HG02981 (cell line): Measurements from ENCODE around the gene STX19.
"Not testable (repeated sequence)": the region's sequence is repeated elsewhere in the genome, so short reads cannot be mapped to it uniquely, and the experiment has no call there.

ENCODE experiments used
- ATAC-seq: cut with Tn5 transposase; IDR thresholded peaks from one replicate; pipeline ENCODE4 v1.9.1; 2021; ENCODE audit warnings: mild to moderate bottlenecking, moderate library complexity; ENCODE audit not compliant: unreplicated experiment

Gene STX19

GRCh38 chr3:94028093-94028837 lies at the start of gene STX19:
Gene STX19, minus strand, starts transcription at chr3:94028597. Its CDS starts 13,328 bp downstream, at chr3:94015269.
- no peak for ATAC-seq

- no peak for ATAC-seq
These were observed 47.7 kb upstream of the STX19 start for GRCh38 chr3:94076055-94076454.

GRCh38 chr3:94071713-94072284 lies 43.4 kb upstream of the STX19 start:
- peak; percentile 88 for ATAC-seq

- ATAC-seq: peak; percentile 44
These were observed 42.0 kb upstream of the STX19 start for GRCh38 chr3:94070341-94070911.

GRCh38 chr3:94069194-94069813 lies 40.9 kb upstream of the STX19 start:
- no peak for ATAC-seq

- ATAC-seq: no peak
These were observed 38.4 kb upstream of the STX19 start for GRCh38 chr3:94066506-94067500.

- no peak for ATAC-seq
These were observed 37.6 kb upstream of the STX19 start for GRCh38 chr3:94065819-94066480.

GRCh38 chr3:94065122-94065521 lies 36.7 kb upstream of the STX19 start:
- ATAC-seq: no peak

GRCh38 chr3:94064243-94064860 lies 36.0 kb upstream of the STX19 start:
- ATAC-seq: no peak

GRCh38 chr3:94063496-94064119 lies 35.2 kb upstream of the STX19 start:
- ATAC-seq: no peak

- peak; percentile 91 for ATAC-seq
These were observed 34.4 kb upstream of the STX19 start, which contains the start of the genes DHFR2 and NSUN3 for GRCh38 chr3:94062513-94063404. Gene DHFR2, minus strand, starts transcription at chr3:94062916. Its CDS starts 1,405 bp downstream, at chr3:94061511. Gene NSUN3, plus strand, starts transcription at chr3:94063061. Its CDS starts 66 bp downstream, at chr3:94063127.

- ATAC-seq: no peak
These were observed 32.9 kb upstream of the STX19 start for GRCh38 chr3:94061297-94061696.

GRCh38 chr3:94050546-94050945 lies 22.1 kb upstream of the STX19 start:
- no peak for ATAC-seq

GRCh38 chr3:94049267-94049666 lies 20.9 kb upstream of the STX19 start:
- no peak for ATAC-seq

- ATAC-seq: no peak
These were observed 18.1 kb upstream of the STX19 start for GRCh38 chr3:94046533-94046932.

- not testable (repeated sequence) for ATAC-seq
These were observed 15.9 kb upstream of the STX19 start for GRCh38 chr3:94044100-94044936.

- ATAC-seq: no peak
These were observed 14.9 kb upstream of the STX19 start for GRCh38 chr3:94043285-94043684.
